ENCODE results near the gene GON4L. TPM values are rescaled to one million over a fixed set of nuclear protein-coding genes. Genes with fewer than 3 reads are reported as not detected.

Gene GON4L
- total RNA-seq = 56.3 and 57.0 TPM in 2 replicates
- long read RNA-seq, partial matches to known transcripts = 23 of 39 reads
- long read RNA-seq, other reads (novel, unspliced or antisense) = 16 of 39 reads

- no peak for TF ChIP-seq CTCF (IDR thresholded peaks at IDR 0.05)
- no peaks in the 10 kb centered on the region for H3K9me3 Mint-ChIP-seq (ENCODE audit: unreplicated experiment)
- DNase-seq (ENCODE audit: extremely low spot score, unreplicated experiment) = peak; percentile 94
- peak within 1 kb of the TSS; percentile 97 for H3K27ac Mint-ChIP-seq (ENCODE audit: unreplicated experiment)
- peak within 1 kb of the TSS; percentile 96 for H3K4me3 Mint-ChIP-seq (ENCODE audit: unreplicated experiment)
- H3K4me1 Mint-ChIP-seq (ENCODE audit: unreplicated experiment) = peaks cover 29% of the 10 kb centered on the region
- H3K36me3 Mint-ChIP-seq (ENCODE audit: unreplicated experiment) = peaks cover 17% of the 10 kb centered on the region
- H3K27me3 Mint-ChIP-seq (ENCODE audit: unreplicated experiment) = no peaks in the 10 kb centered on the region
Measured at GRCh38 chr1:155856975-155857930, at the start of gene GON4L. Gene GON4L (minus strand): TSS chr1:155857214. CDS start chr1:155853780, 3,434 bp downstream.

- TF ChIP-seq CTCF (IDR thresholded peaks at IDR 0.05) = no peak
- H3K9me3 Mint-ChIP-seq (ENCODE audit: unreplicated experiment) = no peaks in the 10 kb centered on the region
- H3K27ac Mint-ChIP-seq (ENCODE audit: unreplicated experiment) = no peak overlapping the region
- H3K36me3 Mint-ChIP-seq (ENCODE audit: unreplicated experiment) = peaks cover 42% of the 10 kb centered on the region
- no peak for DNase-seq (ENCODE audit: extremely low spot score, unreplicated experiment)
- H3K4me1 Mint-ChIP-seq (ENCODE audit: unreplicated experiment) = peaks cover 2% of the 10 kb centered on the region
- H3K4me3 Mint-ChIP-seq (ENCODE audit: unreplicated experiment) = no peak overlapping the region
- H3K27me3 Mint-ChIP-seq (ENCODE audit: unreplicated experiment) = no peaks in the 10 kb centered on the region
Measured at GRCh38 chr1:155904261-155904660, 47.2 kb upstream of the GON4L start.

GRCh38 chr1:155900161-155900560 lies 43.1 kb upstream of the GON4L start:
- H3K9me3 Mint-ChIP-seq (ENCODE audit: unreplicated experiment) = no peaks in the 10 kb centered on the region
- no peaks in the 10 kb centered on the region for H3K4me1 Mint-ChIP-seq (ENCODE audit: unreplicated experiment)
- H3K27me3 Mint-ChIP-seq (ENCODE audit: unreplicated experiment) = no peaks in the 10 kb centered on the region
- H3K36me3 Mint-ChIP-seq (ENCODE audit: unreplicated experiment) = peaks cover 47% of the 10 kb centered on the region
- H3K27ac Mint-ChIP-seq (ENCODE audit: unreplicated experiment) = no peak overlapping the region
- no peak overlapping the region for H3K4me3 Mint-ChIP-seq (ENCODE audit: unreplicated experiment)
- no peak for TF ChIP-seq CTCF (IDR thresholded peaks at IDR 0.05)
- no peak for DNase-seq (ENCODE audit: extremely low spot score, unreplicated experiment)

- no peak for TF ChIP-seq CTCF (IDR thresholded peaks at IDR 0.05)
- no peaks in the 10 kb centered on the region for H3K27me3 Mint-ChIP-seq (ENCODE audit: unreplicated experiment)
- no peaks in the 10 kb centered on the region for H3K4me1 Mint-ChIP-seq (ENCODE audit: unreplicated experiment)
- peaks cover 46% of the 10 kb centered on the region for H3K36me3 Mint-ChIP-seq (ENCODE audit: unreplicated experiment)
- no peak overlapping the region for H3K27ac Mint-ChIP-seq (ENCODE audit: unreplicated experiment)
- no peak for DNase-seq (ENCODE audit: extremely low spot score, unreplicated experiment)
- no peak overlapping the region for H3K4me3 Mint-ChIP-seq (ENCODE audit: unreplicated experiment)
- H3K9me3 Mint-ChIP-seq (ENCODE audit: unreplicated experiment) = no peaks in the 10 kb centered on the region
Measured at GRCh38 chr1:155899683-155900082, 42.7 kb upstream of the GON4L start.

GRCh38 chr1:155898888-155899287 lies 41.9 kb upstream of the GON4L start:
- Mint-ChIP-seq H3K9me3 (ENCODE audit: unreplicated experiment) (no peaks in the 10 kb centered on the region), H3K27ac (ENCODE audit: unreplicated experiment) (no peak overlapping the region), H3K36me3 (ENCODE audit: unreplicated experiment) (peaks cover 38% of the 10 kb centered on the region), H3K4me1 (ENCODE audit: unreplicated experiment) (peaks cover 4% of the 10 kb centered on the region), H3K4me3 (ENCODE audit: unreplicated experiment) (no peak overlapping the region), H3K27me3 (ENCODE audit: unreplicated experiment) (no peaks in the 10 kb centered on the region)
- DNase-seq (ENCODE audit: extremely low spot score, unreplicated experiment) = no peak
- TF ChIP-seq CTCF (IDR thresholded peaks at IDR 0.05) = no peak
